K562 (cell line): Measurements from ENCODE around the gene PHLDB3. TPM values are rescaled to one million over a fixed set of nuclear protein-coding genes. Genes with fewer than 3 reads are reported as not detected.

Experiments used
- DACH1 ChIP-seq: fragments of 450-650 bp; IDR thresholded peaks from 2 replicates; pipeline ENCODE4 v1.6.1; 2018; ENCODE audit not compliant: partially characterized antibody
- FOXJ3 ChIP-seq: sonication (generic); formaldehyde crosslinking; IDR thresholded peaks from 2 replicates; pipeline ENCODE4 v1.4.0; 2020; ENCODE audit warnings: mild to moderate bottlenecking, missing genetic modification reagents
- FOXP4 ChIP-seq: sonication (generic); formaldehyde crosslinking; IDR thresholded peaks from 2 replicates; pipeline ENCODE4 v1.8.0; 2022; ENCODE audit warnings: mild to moderate bottlenecking, missing genetic modification reagents, borderline replicate concordance
- PURB ChIP-seq: sonication (generic); formaldehyde crosslinking; IDR thresholded peaks from 2 replicates; pipeline ENCODE4 v1.9.0; 2021; ENCODE audit warnings: low read depth, mild to moderate bottlenecking, missing genetic modification reagents
- SFPQ ChIP-seq: fragments of 200-400 bp; formaldehyde crosslinking; IDR thresholded peaks from 2 replicates; pipeline ENCODE4 v1.6.1; 2017; ENCODE audit warnings: mild to moderate bottlenecking, low read depth, low read length, moderate library complexity
- TRIM28 ChIP-seq: fragments of 450-650 bp; IDR thresholded peaks from 2 replicates; pipeline ENCODE4 v1.6.1; 2017
- ZFP36 ChIP-seq: fragments of 150-350 bp; IDR thresholded peaks from 2 replicates; pipeline ENCODE4 v1.6.1; 2018; ENCODE audit warnings: low read length, low read depth; ENCODE audit not compliant: partially characterized antibody
- ZNF407 ChIP-seq: fragments of 450-650 bp; IDR thresholded peaks from 2 replicates; pipeline ENCODE4 v1.6.1; 2016; ENCODE audit warnings: low read depth
- ZNF436 ChIP-seq: fragments of 250-450, 450-650 bp; sonication (Bioruptor Pico); formaldehyde crosslinking; IDR thresholded peaks from 2 replicates; pipeline ENCODE4 v1.7.0; 2020; ENCODE audit warnings: mild to moderate bottlenecking
- polyA plus RNA-seq, 8 experiments: library from polyadenylated mRNA; depleted of rRNA in 4 of 8; stranded (reverse) in 5 of 8; unstranded in 3 of 8; fragments of >200 nt; fragmentation: Nextera tagmentation in 2 of 8; fragmentation: Illumina TruSeq in 1 of 8; extraction: Ambion mirVana in 2 of 8; extraction: Trizol in 1 of 8; gene quantifications; 2 replicates each; pipeline versions ENCODE4 v1.2.1 to v1.2.3, GENCODE V29; 2011 to 2014; ENCODE audit warnings: inconsistent platforms in 1 of 8, missing spikeins in 1 of 8
- total RNA-seq, 7 experiments: library from RNA; depleted of rRNA in 6 of 7; stranded (reverse); fragments of >200 nt in 6 of 7; fragmentation: Illumina TruSeq in 2 of 7; extraction: Trizol in 2 of 7; gene quantifications; 2 replicates each; pipeline versions ENCODE4 v1.2.1 to v1.2.3, GENCODE V29; 2011 to 2021; ENCODE audit warnings: low replicate concordance in 1 of 7
- TF ChIP-seq, protein P1 (sequence below): fragments of 450-650 bp; conservative IDR thresholded peaks from 2 replicates; pipeline ENCODE4 v1.6.1; 2016; ENCODE audit warnings: missing genetic modification characterization, low read depth, mild to moderate bottlenecking, missing compliant biosample characterization, moderate library complexity
- TF ChIP-seq, protein P2 (sequence below): fragments of 200-800 bp; sonication (Bioruptor generic); IDR thresholded peaks from 2 replicates; pipeline ENCODE4 v1.6.1; 2017; ENCODE audit warnings: missing genetic modification characterization, missing compliant biosample characterization

The PHLDB3 gene
- total and polyA plus RNA-seq, 9 of the 15 experiments (the other 6 are each of a cell fraction or from before 2014, with no cell fraction given), result 0.04 to 23.5 (median 3.9) TPM

GRCh38 chr19:43474986-43475705 lies 29.4 kb downstream of the PHLDB3 start (continued):
- TF ChIP-seq, protein P1, sequence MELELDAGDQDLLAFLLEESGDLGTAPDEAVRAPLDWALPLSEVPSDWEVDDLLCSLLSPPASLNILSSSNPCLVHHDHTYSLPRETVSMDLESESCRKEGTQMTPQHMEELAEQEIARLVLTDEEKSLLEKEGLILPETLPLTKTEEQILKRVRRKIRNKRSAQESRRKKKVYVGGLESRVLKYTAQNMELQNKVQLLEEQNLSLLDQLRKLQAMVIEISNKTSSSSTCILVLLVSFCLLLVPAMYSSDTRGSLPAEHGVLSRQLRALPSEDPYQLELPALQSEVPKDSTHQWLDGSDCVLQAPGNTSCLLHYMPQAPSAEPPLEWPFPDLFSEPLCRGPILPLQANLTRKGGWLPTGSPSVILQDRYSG (tag), result no peak; the same call in 1 of the 2 replicates
- no peak for TF ChIP-seq DACH1
- TF ChIP-seq ZFP36, result no peak
- no peak for TF ChIP-seq FOXJ3 (CRISPR knock-in tag)
- TF ChIP-seq SFPQ, result no peak
- TF ChIP-seq, protein P2, sequence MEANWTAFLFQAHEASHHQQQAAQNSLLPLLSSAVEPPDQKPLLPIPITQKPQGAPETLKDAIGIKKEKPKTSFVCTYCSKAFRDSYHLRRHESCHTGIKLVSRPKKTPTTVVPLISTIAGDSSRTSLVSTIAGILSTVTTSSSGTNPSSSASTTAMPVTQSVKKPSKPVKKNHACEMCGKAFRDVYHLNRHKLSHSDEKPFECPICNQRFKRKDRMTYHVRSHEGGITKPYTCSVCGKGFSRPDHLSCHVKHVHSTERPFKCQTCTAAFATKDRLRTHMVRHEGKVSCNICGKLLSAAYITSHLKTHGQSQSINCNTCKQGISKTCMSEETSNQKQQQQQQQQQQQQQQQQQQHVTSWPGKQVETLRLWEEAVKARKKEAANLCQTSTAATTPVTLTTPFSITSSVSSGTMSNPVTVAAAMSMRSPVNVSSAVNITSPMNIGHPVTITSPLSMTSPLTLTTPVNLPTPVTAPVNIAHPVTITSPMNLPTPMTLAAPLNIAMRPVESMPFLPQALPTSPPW, result peak; percentile 70
- TF ChIP-seq PURB (CRISPR knock-in tag), result no peak
- TF ChIP-seq ZNF436 (CRISPR knock-in tag), result no peak
- TF ChIP-seq ZNF407, result no peak
- TF ChIP-seq FOXP4 (CRISPR knock-in tag), result no peak
- no peak for TF ChIP-seq TRIM28
